Stimulated activated CD4-positive, alpha-beta T cell treated with anti-CD3 and anti-CD28 coated beads, Interleukin-15, amount 100 ng/mL, for 24 hours (primary cell): ENCODE data around the gene TBC1D24.
A peak's percentile ranks its signal among the peaks of the same experiment; 100 is the strongest.

ENCODE experiments used
- DNase-seq: peaks from one replicate; pipeline ENCODE4 v3.0.0-alpha.2; 2020

TBC1D24 gene

GRCh38 chr16:2450975-2451381 lies 23.9 kb upstream of the TBC1D24 start:
- DNase-seq, result no peak

- DNase-seq, result no peak
These were observed 23.0 kb upstream of the TBC1D24 start for GRCh38 chr16:2451851-2452320.

GRCh38 chr16:2452650-2453049 lies 22.3 kb upstream of the TBC1D24 start:
- DNase-seq, result no peak

- no peak for DNase-seq
These were observed 19.7 kb upstream of the TBC1D24 start for GRCh38 chr16:2455081-2455845.

- no peak for DNase-seq
These were observed 18.3 kb upstream of the TBC1D24 start for GRCh38 chr16:2456551-2457153.

- DNase-seq, result no peak
These were observed 17.7 kb upstream of the TBC1D24 start for GRCh38 chr16:2457267-2457666.

- no peak for DNase-seq
These were observed 17.0 kb upstream of the TBC1D24 start for GRCh38 chr16:2457946-2458345.

GRCh38 chr16:2458887-2459646 lies 15.9 kb upstream of the TBC1D24 start:
- DNase-seq, result peak; percentile 25

GRCh38 chr16:2459647-2460390 lies 15.1 kb upstream of the TBC1D24 start, which contains the start of gene TEDC2:
TEDC2 (plus strand) TSS chr16:2460109; CDS start chr16:2460145, 36 bp downstream.
- peak; percentile 100 for DNase-seq

- DNase-seq, result no peak
These were observed 14.6 kb upstream of the TBC1D24 start for GRCh38 chr16:2460391-2460713.

GRCh38 chr16:2460916-2461315 lies 14.0 kb upstream of the TBC1D24 start:
- no peak for DNase-seq

- no peak for DNase-seq
These were observed 12.7 kb upstream of the TBC1D24 start for GRCh38 chr16:2462031-2462866.

- DNase-seq, result no peak
These were observed 10.6 kb upstream of the TBC1D24 start for GRCh38 chr16:2464333-2464732.

- DNase-seq, result no peak
These were observed 9.1 kb upstream of the TBC1D24 start for GRCh38 chr16:2465653-2466415.

- DNase-seq, result no peak
These were observed 8.0 kb upstream of the TBC1D24 start for GRCh38 chr16:2466667-2467527.

- DNase-seq, result peak; percentile 53
These were observed 7.2 kb upstream of the TBC1D24 start for GRCh38 chr16:2467528-2468232.

GRCh38 chr16:2468233-2468724 lies 6.6 kb upstream of the TBC1D24 start:
- DNase-seq, result peak; percentile 29

GRCh38 chr16:2468725-2469398 lies 6.1 kb upstream of the TBC1D24 start:
- DNase-seq, result peak; percentile 39
